GM12891 (cell line): Measurements from ENCODE around the gene BRI3BP.

ENCODE experiments used
- POLR2AphosphoS5 ChIP-seq: IDR thresholded peaks from 2 replicates; pipeline ENCODE4 v1.6.1; 2011; ENCODE audit warnings: low read depth, low read length, control low read depth
- TAF1 ChIP-seq: IDR thresholded peaks from 2 replicates; pipeline ENCODE4 v1.6.1; 2011; ENCODE audit warnings: low read depth, low read length, control low read depth

- no peak for TF ChIP-seq POLR2AphosphoS5
- no peak for TF ChIP-seq TAF1
Measured at GRCh38 chr12:124961055-124961454, 32.4 kb upstream of the BRI3BP start.
